ENCODE results near the gene GTSE1.
"Not testable (repeated sequence)": the region's sequence is repeated elsewhere in the genome, so short reads cannot be mapped to it uniquely, and the experiment has no call there.

GTSE1 gene

GRCh38 chr22:46265627-46266026, 31.0 kb upstream of the GTSE1 start:
- not testable (repeated sequence) for H3K4me1 ChIP-seq (ENCODE audit: insufficient read depth, low read length); H3K9ac ChIP-seq (ENCODE audit: low read depth, low read length); H3K9me3 ChIP-seq (ENCODE audit: control insufficient read depth, insufficient read depth, low read length); H3K36me3 ChIP-seq (ENCODE audit: insufficient read depth, low read length)

DNA sequence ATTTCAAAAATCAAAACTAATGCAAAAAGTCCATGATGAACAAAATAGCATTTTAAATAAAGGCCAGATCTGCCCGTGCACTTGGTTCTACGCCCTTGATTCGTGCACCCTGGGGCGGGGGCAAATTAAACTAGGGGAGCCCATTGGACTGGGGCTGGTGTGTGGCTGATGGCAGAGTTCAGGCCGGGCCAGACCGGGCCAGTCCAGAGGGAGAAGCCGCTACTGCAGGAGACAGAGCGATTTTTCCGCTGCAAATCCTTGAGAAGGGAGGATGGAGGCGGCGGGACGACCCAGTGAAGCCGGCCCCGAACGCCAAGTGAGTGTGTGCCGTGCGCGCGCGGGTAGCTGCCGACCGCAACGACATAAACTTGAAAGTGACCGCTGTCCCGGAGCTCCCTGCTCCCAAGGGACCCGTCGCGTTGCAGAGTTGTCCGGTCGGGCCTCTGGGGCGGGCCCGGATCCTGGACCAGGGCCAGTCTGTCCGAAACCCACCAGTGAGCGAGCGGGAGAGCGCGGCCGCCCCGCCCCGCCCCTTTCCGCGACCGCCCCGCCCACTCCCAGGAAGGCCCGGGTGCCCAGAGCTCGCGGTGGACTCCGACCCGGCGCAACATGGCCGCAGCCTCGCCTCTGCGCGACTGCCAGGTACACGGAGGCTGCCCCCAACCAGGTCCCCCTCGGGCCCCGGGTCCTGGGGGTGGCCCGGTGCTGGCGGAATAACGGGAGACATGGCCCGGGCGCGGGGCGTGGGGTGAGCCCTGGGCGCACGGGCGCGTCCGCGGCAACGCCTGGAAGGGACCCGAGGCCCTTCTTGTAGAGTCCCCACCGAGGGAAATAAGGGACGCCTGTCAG, 29.0 kb upstream of the GTSE1 start, which contains the start of gene TTC38:
TTC38 (plus strand) TSS at position 578 of the 849 bp plus-strand sequence; CDS start at position 610, 32 bp downstream.
- no peaks in the 10 kb centered on the region; the same call in 1 of the 2 replicates for H3K9me3 ChIP-seq (ENCODE audit: control insufficient read depth, insufficient read depth, low read length)
- peak within 1 kb of the TSS; percentile 71; the same call in 1 of the 2 replicates for H3K9ac ChIP-seq (ENCODE audit: low read depth, low read length)
- H3K36me3 ChIP-seq (ENCODE audit: insufficient read depth, low read length) = no peaks in the 10 kb centered on the region
- H3K4me1 ChIP-seq (ENCODE audit: insufficient read depth, low read length) = no peaks in the 10 kb centered on the region

GRCh38 chr22:46269564-46269963, 27.1 kb upstream of the GTSE1 start:
- Histone ChIP-seq H3K9me3 (ENCODE audit: control insufficient read depth, insufficient read depth, low read length) (no peaks in the 10 kb centered on the region; the same call in 1 of the 2 replicates), H3K9ac (ENCODE audit: low read depth, low read length) (no peak overlapping the region), H3K36me3 (ENCODE audit: insufficient read depth, low read length) (no peaks in the 10 kb centered on the region), H3K4me1 (ENCODE audit: insufficient read depth, low read length) (no peaks in the 10 kb centered on the region)

- H3K4me1 ChIP-seq (ENCODE audit: insufficient read depth, low read length) = no peaks in the 10 kb centered on the region
- no peaks in the 10 kb centered on the region for H3K36me3 ChIP-seq (ENCODE audit: insufficient read depth, low read length)
- H3K9ac ChIP-seq (ENCODE audit: low read depth, low read length) = no peak overlapping the region
- no peaks in the 10 kb centered on the region for H3K9me3 ChIP-seq (ENCODE audit: control insufficient read depth, insufficient read depth, low read length)
These were observed 24.5 kb upstream of the GTSE1 start for GRCh38 chr22:46272196-46272595.

DNA sequence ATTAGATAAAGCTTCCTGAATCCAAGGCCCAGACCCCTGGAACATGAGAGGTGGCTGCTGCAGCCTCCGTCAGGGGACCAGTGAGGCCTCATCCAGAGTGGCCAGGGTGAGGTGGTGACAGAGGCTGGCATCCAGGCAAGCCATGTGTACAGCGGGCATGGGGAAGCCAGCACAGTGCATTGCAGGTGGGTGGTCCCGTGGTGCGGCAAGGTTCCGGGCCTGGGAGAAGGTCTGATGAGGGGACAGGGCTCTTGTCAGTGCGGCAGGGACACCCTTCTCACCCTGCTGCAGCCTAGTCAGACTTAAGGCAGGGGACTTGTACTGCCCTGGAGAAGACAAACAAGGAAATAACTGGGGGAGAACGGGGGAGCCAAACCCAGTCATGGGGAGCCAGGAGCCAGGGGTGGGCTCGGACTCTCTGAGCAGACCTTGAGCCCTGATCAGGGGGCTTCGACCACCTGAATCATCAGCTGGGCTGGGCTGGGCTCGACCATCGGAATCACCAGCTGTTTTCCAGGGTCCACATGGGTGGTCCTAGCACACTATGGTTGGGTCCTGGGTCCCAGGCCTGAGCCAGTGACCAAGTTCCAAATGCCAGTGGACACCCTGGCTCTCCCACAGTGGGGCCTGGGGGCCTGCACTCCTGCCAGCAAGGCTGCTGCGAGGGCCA, 23.8 kb upstream of the GTSE1 start:
- Histone ChIP-seq H3K36me3 (ENCODE audit: insufficient read depth, low read length) (no peaks in the 10 kb centered on the region), H3K9me3 (ENCODE audit: control insufficient read depth, insufficient read depth, low read length) (no peaks in the 10 kb centered on the region), H3K4me1 (ENCODE audit: insufficient read depth, low read length) (no peaks in the 10 kb centered on the region), H3K9ac (ENCODE audit: low read depth, low read length) (no peak overlapping the region)

GRCh38 chr22:46273432-46274148, 23.1 kb upstream of the GTSE1 start:
- Histone ChIP-seq H3K36me3 (ENCODE audit: insufficient read depth, low read length) (no peaks in the 10 kb centered on the region), H3K9me3 (ENCODE audit: control insufficient read depth, insufficient read depth, low read length) (no peaks in the 10 kb centered on the region), H3K9ac (ENCODE audit: low read depth, low read length) (no peak overlapping the region), H3K4me1 (ENCODE audit: insufficient read depth, low read length) (no peaks in the 10 kb centered on the region)

DNA sequence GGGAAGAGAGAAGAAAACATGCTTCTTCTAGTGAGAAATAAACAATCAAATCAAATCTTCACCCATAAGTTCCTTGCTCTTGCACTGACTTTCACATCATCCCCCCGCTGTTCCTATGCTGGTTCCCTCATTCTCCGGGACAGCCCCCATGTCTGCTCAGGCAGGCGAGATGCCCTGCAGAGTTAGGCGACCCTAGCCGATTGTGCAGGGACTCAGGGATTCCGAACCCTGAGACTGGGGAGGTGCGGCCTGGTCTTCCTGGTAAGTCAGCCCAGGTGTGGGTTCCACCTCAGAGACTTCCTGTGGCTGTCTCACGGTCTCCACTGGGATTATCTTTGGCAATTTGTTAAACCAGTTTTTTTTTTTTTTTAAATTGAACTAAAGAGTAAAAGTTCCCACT, 22.3 kb upstream of the GTSE1 start:
- Histone ChIP-seq H3K4me1 (ENCODE audit: insufficient read depth, low read length) (no peaks in the 10 kb centered on the region), H3K9ac (ENCODE audit: low read depth, low read length) (no peak overlapping the region), H3K9me3 (ENCODE audit: control insufficient read depth, insufficient read depth, low read length) (no peaks in the 10 kb centered on the region), H3K36me3 (ENCODE audit: insufficient read depth, low read length) (no peaks in the 10 kb centered on the region)

- H3K9me3 ChIP-seq (ENCODE audit: control insufficient read depth, insufficient read depth, low read length) = no peaks in the 10 kb centered on the region
- H3K4me1 ChIP-seq (ENCODE audit: insufficient read depth, low read length) = no peaks in the 10 kb centered on the region
- no peaks in the 10 kb centered on the region for H3K36me3 ChIP-seq (ENCODE audit: insufficient read depth, low read length)
- no peak overlapping the region for H3K9ac ChIP-seq (ENCODE audit: low read depth, low read length)
These were observed 21.1 kb upstream of the GTSE1 start for GRCh38 chr22:46275455-46276122.

DNA sequence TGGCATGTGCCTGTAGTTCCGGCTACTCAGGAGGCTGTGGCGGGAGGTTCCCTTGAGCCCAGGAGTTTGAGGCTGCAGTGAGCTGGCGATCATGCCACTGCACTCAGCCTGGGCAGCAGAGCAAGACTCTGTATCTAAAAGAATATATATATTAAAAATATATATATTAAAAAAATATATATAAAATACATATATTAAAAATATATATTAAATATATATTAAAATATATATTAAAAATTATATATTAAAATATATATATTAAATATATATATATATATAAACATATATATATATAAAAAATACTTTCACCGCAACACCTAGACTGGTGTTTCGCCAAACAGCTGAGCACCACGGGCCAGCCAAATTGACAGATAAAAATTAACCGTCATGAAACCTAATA, 20.1 kb upstream of the GTSE1 start:
- no peak overlapping the region for H3K9ac ChIP-seq (ENCODE audit: low read depth, low read length)
- no peaks in the 10 kb centered on the region for H3K36me3 ChIP-seq (ENCODE audit: insufficient read depth, low read length)
- no peaks in the 10 kb centered on the region for H3K4me1 ChIP-seq (ENCODE audit: insufficient read depth, low read length)
- H3K9me3 ChIP-seq (ENCODE audit: control insufficient read depth, insufficient read depth, low read length) = no peaks in the 10 kb centered on the region

DNA sequence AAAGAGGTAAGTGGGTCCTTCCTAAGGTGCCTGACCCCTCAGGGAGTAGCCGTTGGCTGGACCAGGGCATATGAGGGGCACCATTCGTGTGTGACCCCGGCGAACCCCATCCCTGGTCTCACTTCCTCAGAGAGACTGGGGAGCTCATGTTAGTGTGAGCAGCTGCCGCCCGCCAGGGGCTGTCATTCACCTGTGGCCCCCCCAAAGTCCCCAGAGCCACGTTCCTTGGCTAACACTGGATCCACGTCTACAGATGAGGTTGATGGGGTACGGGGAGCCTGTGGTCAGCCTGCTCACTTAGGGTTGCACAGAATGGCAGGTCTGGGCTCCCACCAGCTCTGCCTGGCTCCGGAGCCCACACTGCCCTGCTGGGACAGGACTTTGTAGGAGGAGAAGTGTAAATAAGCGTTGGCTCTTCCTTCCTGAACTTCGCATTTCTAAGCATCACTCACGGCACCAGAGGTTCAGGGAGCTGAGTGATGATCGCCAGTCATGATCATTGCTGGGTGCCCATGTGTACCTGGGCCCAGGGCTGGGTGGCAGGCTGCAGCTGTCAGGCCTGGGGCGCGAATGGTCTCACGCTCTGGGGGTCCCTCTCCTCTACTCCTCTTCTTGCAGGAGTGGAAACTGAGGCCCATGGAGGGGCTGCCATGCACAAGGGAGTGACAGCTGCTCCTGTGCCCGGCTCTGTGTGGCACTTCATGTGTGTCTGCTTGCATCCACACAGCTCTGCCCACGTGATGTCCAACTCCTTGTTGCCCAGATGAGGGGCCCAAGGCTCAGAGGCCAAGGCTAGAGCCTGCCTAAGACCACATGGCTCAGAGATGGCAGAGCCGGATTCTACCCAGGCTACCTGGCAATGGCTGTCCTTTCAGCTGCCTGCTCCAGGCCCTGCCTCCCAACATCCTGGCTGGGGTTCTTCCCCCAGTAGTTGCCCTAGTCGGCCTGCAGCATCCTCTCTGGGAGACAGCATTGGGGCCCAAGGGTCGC, 17.7 kb upstream of the GTSE1 start:
- no peaks in the 10 kb centered on the region for H3K36me3 ChIP-seq (ENCODE audit: insufficient read depth, low read length)
- no peak overlapping the region for H3K9ac ChIP-seq (ENCODE audit: low read depth, low read length)
- H3K9me3 ChIP-seq (ENCODE audit: control insufficient read depth, insufficient read depth, low read length) = no peaks in the 10 kb centered on the region
- H3K4me1 ChIP-seq (ENCODE audit: insufficient read depth, low read length) = no peaks in the 10 kb centered on the region

GRCh38 chr22:46280063-46280817, 16.4 kb upstream of the GTSE1 start:
- Histone ChIP-seq H3K9me3 (ENCODE audit: control insufficient read depth, insufficient read depth, low read length) (no peaks in the 10 kb centered on the region), H3K9ac (ENCODE audit: low read depth, low read length) (no peak overlapping the region), H3K36me3 (ENCODE audit: insufficient read depth, low read length) (no peaks in the 10 kb centered on the region), H3K4me1 (ENCODE audit: insufficient read depth, low read length) (no peaks in the 10 kb centered on the region)

GRCh38 chr22:46280999-46281623, 15.6 kb upstream of the GTSE1 start:
- H3K4me1 ChIP-seq (ENCODE audit: insufficient read depth, low read length) = no peaks in the 10 kb centered on the region

More at GRCh38 chr22:46280999-46281623, 15.6 kb upstream of the GTSE1 start:
- Histone ChIP-seq H3K36me3 (ENCODE audit: insufficient read depth, low read length) (no peaks in the 10 kb centered on the region), H3K9me3 (ENCODE audit: control insufficient read depth, insufficient read depth, low read length) (no peaks in the 10 kb centered on the region), H3K9ac (ENCODE audit: low read depth, low read length) (no peak overlapping the region)

All from ES-I3 (cell line).